ENCODE results near the gene SORL1.

GRCh38 chr11:121615501-121615900 is 163.4 kb downstream of the SORL1 start:
- TF ChIP-seq CTCF (IDR thresholded peaks at IDR 0.05): no peak
- TF ChIP-seq EP300 (IDR thresholded peaks at IDR 0.05): no peak
- no peak for TF ChIP-seq POLR2A (IDR thresholded peaks at IDR 0.05; ENCODE audit: low read depth)
